Fibroblast of peridontal ligament (primary cell): ENCODE results near the gene LUZP1.

ENCODE experiments used
- DNase-seq: peaks from one replicate; pipeline ENCODE4 v3.0.0-alpha.2; 2010; ENCODE audit errors: extremely low read depth

The LUZP1 gene

DNA sequence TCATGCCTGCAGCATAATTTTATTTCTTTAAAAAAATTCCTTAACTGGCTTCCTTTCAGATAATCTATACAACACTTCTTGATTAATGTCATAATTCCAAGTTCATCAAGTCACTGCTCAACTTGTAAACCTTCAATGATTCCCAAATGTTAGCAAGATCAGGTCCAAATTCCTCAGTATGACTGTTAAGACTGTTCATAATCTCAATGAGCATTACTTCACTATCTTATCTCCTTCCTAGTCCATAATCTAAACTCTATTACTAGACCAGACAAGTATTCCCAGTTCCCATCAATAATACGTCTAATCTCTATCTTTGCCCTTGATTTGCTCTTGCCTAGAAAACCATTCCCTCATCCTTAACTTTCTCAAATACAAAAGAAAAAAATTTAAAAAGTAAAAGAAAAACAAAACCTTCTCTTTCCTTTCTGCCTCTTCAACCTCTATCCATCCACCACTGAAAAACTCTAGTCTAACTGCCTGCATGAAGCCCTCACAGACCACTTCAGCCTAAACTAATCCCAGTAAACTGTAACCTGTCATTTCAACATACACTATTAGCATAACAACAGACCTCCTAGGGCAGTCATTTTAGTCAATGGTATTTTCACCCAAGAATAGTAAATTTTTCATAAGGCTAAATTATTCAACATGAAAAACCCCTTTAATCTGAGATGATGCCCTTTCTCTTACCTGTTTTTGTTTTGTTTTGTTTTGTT is 15.5 kb downstream of the LUZP1 start:
- DNase-seq, result no peak

DNA sequence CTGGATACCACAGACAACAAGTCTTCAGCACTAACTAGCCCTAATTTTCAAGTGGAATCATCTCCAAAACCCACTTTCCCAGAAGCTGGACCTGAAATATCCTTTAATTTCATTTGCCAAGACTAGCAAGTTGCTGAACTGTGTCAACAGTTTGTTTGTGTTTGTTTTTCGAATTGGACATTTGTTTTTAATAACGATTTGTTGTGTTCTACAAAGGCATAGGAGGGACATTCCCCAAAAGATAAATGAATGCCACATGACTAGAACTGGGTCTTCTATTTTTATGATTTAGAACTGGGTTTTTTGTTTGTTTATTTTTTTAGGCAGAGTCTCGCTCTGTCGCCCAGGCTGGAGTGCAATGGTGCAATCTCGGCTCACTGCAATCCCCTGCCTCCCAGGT is 17.9 kb downstream of the LUZP1 start:
- no peak for DNase-seq

DNA sequence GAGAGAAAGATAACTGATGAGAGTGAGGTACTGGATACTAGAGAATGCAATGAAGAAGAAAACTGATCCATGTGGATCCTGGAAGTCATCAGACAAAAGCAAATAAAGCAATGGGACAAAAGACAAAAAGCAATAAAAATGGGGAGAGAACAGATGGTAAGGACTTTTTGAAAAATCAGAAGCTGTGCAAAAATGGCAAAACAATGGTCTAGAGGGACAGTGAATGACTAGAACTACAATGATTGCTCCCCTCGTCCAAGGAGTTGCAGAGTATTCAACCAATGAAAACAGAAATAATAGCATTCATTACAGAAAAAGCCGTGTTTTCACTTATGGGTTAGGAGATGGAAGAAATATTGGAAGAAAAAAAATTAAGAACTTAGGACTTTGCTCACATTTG is 18.5 kb downstream of the LUZP1 start:
- no peak for DNase-seq

- no peak for DNase-seq
These were observed 19.5 kb downstream of the LUZP1 start for GRCh38 chr1:23149114-23149513.

DNA sequence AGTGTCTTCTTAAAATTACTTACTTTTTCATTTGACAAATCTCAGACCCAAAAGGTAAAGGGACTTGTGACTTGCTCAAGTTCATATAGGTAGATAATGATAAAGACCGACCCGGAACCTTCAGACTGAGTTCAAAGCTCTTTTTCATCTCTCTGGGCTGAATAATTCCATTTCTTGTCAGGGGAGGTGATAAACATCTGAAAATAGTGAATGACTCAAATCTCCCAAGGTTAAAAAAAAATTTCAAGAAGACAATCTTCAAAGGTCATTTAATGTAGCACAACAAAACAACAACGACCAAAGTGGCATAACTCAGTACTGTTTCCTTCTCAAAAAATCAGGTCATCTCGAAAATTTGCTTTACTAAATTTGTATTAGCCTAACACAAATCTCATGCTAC is 20.6 kb downstream of the LUZP1 start:
- no peak for DNase-seq

- no peak for DNase-seq
These were observed 27.6 kb downstream of the LUZP1 start for GRCh38 chr1:23140940-23141596.

DNA sequence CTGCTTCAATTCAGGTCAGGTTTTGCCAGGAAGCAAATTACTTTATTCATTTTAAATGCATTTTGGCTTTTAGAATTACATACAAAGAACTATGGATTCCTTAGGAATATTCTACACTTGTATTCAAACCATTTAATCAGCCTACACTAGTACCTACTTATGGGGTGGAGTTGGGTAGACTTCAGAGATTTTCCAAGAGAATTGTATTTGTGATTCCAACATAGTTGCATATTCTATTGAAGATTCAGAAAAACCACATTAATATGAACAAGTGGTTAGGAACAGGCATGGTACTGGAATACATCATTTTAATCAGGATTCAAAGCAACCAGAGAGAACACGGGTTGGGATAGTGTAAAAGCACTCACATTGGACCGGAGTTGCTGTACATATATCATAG is 33.4 kb downstream of the LUZP1 start:
- DNase-seq, result no peak

- no peak for DNase-seq
These were observed 34.6 kb downstream of the LUZP1 start for GRCh38 chr1:23134055-23134454.

DNA sequence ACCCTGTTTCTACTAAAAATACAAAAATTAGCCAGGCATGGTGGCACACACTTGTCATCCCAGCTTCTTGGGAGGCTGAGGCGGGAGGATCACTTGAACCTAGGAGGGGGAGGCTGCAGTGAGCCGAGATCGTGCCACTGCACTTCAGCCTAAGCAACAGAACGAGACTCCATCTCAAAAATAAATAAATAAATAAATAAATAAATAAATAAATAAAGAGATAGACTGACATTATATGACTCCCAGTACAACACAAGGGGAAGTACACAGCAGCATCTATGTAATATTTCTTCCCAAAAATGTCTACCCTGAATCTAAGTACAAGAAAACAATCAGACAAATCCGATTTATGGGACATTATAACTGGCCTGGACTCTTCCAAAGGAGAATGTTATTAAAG is 35.1 kb downstream of the LUZP1 start:
- DNase-seq, result no peak

DNA sequence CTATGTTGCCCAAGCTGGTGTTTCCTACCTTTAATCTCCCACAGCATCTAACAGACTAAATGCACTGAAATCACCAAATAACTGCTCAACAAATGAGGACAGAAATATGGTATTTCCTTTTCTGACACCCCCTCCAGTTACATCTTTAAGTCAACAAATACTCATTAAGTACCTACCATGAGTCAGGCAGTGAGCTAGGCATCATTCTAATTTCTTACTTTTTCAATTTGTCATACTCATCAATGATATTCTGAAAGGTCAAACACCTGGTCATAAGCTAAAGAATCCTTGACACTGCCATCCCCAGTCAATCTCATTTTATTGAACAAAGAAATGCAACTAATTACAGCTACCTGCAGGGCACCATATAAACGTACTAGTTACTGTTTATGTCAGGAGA is 36.6 kb downstream of the LUZP1 start:
- DNase-seq, result no peak

- DNase-seq, result no peak
These were observed 38.8 kb downstream of the LUZP1 start for GRCh38 chr1:23129846-23130245.

DNA sequence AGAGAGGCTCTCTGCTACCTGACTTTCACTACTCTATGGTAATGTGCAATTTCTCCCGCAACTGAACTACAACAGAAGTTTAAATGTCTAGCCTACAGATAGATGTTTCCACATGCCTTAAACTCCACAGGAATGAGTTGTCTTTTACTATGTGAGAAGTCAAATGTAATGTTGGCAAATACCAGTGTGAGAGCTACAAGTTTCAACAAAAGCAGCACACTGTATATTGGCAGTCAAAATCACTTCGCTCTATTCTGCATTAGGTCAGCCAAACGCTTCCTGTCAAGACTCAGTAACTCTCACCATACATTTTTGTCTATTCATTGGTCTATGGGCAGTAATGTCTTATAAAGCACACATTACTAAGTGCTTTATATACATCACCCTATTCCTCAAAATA is 41.9 kb downstream of the LUZP1 start:
- peak; percentile 52 for DNase-seq

DNA sequence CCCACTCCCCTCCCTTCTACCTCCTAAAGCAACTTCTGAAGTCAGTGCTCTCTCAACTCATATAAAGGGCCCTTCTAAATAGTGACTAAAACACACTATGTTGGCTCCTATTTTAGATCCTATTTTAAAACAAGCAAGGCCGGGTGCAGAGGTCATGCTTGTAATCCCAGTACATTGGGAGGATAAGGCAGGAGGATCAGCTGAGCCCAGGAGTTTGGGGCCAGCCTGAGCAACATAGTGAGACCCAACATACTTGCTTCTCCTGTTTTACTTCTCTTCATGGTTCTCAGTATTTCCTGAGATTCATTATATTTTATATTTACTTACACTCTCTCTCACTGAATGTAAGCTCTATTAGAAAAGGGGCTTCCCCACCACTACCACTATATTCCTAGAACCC is 42.5 kb downstream of the LUZP1 start:
- DNase-seq, result no peak

DNA sequence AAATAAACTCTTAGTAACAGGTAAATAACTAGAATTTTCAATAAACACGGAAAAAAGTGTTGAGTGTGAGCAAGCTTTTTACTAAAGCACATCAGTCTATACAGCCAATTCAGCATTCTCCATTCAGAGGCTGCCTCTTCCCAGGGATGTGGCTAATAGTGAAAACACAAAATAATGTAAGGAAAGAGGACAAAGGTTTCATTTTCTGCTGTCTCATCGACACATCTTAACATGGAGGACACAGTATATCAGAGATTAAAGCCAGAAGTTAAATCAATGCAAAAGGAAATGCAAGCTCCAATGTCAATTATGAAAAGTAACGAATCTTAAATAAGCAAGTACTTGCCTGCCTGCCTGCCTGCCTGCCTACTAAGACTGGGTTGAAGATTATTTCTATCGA is 43.2 kb downstream of the LUZP1 start:
- DNase-seq, result no peak

DNA sequence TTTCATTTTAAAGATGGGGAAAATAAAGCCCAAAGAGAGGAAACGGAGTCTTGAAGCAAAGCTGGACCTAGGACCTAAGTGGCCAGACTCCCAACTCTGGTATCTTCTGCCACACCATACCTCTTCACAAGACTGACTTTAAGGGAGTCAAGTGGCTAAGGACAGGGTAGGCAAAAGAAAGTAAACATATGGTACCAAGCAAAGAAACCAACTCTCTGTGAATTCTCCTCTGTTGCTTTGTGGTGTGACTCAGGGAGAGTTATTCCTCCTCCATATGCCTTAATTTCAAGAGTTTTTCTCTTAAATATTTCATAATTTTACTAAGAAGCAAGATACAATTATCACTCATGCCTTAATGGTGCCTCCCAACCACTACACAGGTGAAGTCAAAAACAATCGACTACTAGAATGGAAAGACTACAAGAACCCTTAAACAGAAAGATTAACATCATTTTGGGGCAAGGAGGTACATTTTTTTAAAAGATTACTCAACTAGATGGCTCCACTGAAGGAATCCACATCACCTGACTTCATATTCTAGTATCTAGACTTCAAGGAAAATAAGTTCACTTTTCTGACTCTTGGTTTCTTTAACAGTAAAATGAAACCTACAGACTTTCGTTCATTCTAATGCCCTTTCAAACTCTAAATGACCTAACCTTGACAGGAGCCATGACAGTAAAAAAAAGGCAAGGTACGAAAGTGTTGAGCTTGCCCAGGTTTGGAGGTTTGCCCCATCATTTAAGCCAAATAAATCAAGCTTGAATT is 44.2 kb downstream of the LUZP1 start:
- DNase-seq, result no peak

DNA sequence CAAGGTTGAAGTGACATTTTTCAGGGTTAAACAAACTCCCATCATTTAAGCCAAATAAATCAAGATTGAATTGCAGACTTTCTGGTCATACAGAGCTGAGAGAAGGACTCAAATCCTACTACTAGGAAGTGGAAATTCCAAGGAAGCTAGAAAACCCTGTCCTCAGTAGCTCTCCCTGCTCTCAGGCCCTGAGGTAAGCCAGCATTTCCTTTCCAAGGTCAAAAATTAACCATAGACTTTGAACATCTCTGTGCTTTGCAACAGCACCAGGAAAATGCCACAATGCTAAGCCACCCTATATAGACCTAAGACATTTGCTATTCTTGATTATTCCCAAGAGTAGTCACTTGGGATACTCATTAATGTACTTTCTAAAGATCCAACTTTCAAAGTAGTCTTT is 45.1 kb downstream of the LUZP1 start:
- DNase-seq, result no peak

- no peak for DNase-seq
These were observed 45.9 kb downstream of the LUZP1 start for GRCh38 chr1:23122796-23123195.

DNA sequence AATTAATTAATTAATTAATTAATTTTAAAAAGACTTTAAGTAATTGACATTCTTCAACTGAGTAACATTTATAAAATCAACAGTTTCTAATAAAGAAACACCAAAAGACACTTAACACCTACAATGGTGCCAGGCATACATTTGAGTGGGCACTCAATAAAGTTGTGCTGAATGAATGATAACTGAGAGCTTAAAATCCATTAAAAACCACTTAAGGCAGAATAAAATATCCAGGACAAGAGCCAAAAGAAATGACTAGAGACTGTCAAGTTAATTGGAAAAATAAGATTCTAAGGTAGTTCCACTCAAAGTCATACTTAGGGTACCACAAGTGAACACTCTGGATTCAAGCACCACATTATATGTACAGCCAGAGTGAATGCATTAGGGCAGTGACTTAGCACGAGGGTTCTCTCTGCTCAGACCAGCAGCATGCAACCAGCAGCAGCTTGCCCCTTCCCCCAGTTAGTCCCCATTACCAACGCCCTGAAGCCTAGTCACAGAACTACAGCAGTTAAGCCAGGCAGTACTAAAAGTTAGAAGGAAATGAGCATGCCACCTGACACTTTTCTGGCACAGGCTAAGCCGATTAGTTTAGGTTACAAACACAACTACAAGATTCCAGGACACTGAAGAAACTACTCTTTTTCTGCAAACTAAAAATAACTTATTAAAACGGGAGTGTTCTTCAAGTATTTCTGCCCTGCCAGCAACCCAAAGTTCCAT is 46.5 kb downstream of the LUZP1 start:
- DNase-seq, result peak; percentile 79

GRCh38 chr1:23120383-23120782 is 48.3 kb downstream of the LUZP1 start:
- no peak for DNase-seq

GRCh38 chr1:23118957-23119792 is 49.5 kb downstream of the LUZP1 start:
- DNase-seq, result peak; percentile 54

DNA sequence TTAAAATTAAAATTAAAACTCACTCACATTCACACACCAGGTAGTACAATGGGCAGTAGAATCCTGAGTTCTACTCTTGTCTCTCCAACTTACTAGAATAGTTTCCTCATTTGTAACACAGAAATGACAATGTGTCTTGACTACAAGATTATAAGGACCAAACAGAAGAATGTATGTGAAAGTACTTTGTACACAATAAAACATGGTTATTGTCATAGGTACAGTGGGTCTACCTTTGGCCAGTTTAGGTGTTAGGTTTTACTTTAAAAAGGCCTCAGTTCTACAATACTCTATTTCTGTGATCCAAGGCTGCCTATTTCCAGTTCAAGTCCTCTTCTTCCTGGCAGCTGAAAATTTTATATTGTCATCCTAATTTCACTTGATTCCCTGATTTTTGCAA is 50.2 kb downstream of the LUZP1 start:
- DNase-seq, result no peak
